HUES48 (cell line): ENCODE results near the gene PPM1K.

ENCODE experiments used
- H3K27ac ChIP-seq: one replicate; pipeline ENCODE4 v1.7.0; 2013; ENCODE audit warnings: low read depth, low read length, inconsistent platforms
- H3K27me3 ChIP-seq: 2 replicates; pipeline ENCODE4 v1.6.1; 2013; ENCODE audit warnings: mild to moderate bottlenecking, low read length; ENCODE audit not compliant: control insufficient read depth, insufficient read depth
- H3K36me3 ChIP-seq: 2 replicates; pipeline ENCODE4 v1.6.1; 2013; ENCODE audit warnings: low read length; ENCODE audit not compliant: control insufficient read depth, insufficient read depth
- H3K4me1 ChIP-seq: 2 replicates; pipeline ENCODE4 v1.6.1; 2013; ENCODE audit warnings: mild to moderate bottlenecking, low read length; ENCODE audit not compliant: control insufficient read depth, insufficient read depth
- H3K4me3 ChIP-seq: 2 replicates; pipeline ENCODE4 v1.5.1; 2013; ENCODE audit warnings: mild to moderate bottlenecking, low read depth, low read length
- H3K9ac ChIP-seq: 2 replicates; pipeline ENCODE4 v1.6.1; 2013; ENCODE audit warnings: mild to moderate bottlenecking, low read depth, low read length, moderate library complexity
- H3K9me3 ChIP-seq: 2 replicates; pipeline ENCODE4 v1.6.1; 2013; ENCODE audit warnings: low read length; ENCODE audit not compliant: control insufficient read depth, insufficient read depth

Gene PPM1K

GRCh38 chr4:88275949-88276515 is 8.3 kb downstream of the PPM1K start:
- H3K4me1 ChIP-seq, result no peaks in the 10 kb centered on the region
- no peaks in the 10 kb centered on the region for H3K27me3 ChIP-seq
- H3K9me3 ChIP-seq, result peaks cover 30% of the 10 kb centered on the region
- H3K36me3 ChIP-seq, result peaks cover 24% of the 10 kb centered on the region; the same call in 1 of the 2 replicates
- H3K27ac ChIP-seq, result no peak overlapping the region
- H3K4me3 ChIP-seq, result no peak overlapping the region
- no peak overlapping the region for H3K9ac ChIP-seq

GRCh38 chr4:88275516-88275915 is 8.8 kb downstream of the PPM1K start:
- no peaks in the 10 kb centered on the region for H3K27me3 ChIP-seq
- H3K9me3 ChIP-seq, result peaks cover 30% of the 10 kb centered on the region
- no peak overlapping the region for H3K27ac ChIP-seq
- no peaks in the 10 kb centered on the region for H3K4me1 ChIP-seq
- no peak overlapping the region for H3K4me3 ChIP-seq
- no peak overlapping the region for H3K9ac ChIP-seq
- peaks cover 24% of the 10 kb centered on the region; the same call in 1 of the 2 replicates for H3K36me3 ChIP-seq

DNA sequence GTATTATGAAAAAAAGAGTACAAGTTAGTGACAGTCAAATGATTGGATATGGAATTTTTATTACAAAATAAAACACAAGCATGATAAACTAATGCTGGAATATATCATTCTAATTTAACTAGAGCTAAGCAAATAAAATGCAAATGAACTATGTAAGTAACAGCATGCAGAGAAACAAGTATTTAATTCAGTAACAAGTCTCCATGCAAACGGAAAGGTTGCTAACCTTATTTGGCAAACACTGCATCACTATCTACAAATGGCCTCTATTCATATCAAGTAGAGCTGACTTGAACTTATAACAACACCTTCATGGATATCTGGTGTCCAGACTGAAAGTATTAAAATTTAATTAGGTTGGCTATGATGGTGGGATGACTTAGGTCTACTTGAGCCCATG is 15.4 kb downstream of the PPM1K start:
- Histone ChIP-seq H3K4me1 (no peaks in the 10 kb centered on the region), H3K4me3 (no peak overlapping the region), H3K27ac (no peak overlapping the region), H3K9me3 (0 out of 2 replicates have a peak, but pooled peaks cover 4% of the 10 kb centered on the region), H3K36me3 (peaks cover 22% of the 10 kb centered on the region), H3K27me3 (no peaks in the 10 kb centered on the region), H3K9ac (no peak overlapping the region)

DNA sequence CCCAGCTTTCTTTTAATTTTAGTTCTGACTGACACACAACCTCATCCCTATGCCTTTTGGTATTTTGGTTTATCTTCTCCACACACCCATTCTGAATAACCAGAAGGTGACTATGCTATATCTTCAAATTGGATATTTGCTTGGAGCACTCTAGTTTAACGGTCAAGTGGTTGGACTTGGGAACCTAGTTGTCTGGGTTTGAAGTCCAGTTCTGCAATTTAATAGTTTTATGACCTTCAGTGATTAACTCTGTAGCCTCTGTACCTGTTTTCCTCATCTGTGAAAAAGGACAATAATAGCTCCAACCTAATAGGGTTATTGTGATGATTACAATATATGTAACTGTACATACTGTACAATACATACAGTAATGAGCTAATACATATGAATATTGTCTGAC is 20.0 kb downstream of the PPM1K start:
- H3K9me3 ChIP-seq, result no peaks in the 10 kb centered on the region
- no peak overlapping the region for H3K4me3 ChIP-seq
- peaks cover 25% of the 10 kb centered on the region for H3K36me3 ChIP-seq
- H3K27me3 ChIP-seq, result no peaks in the 10 kb centered on the region
- H3K9ac ChIP-seq, result no peak overlapping the region
- no peak overlapping the region for H3K27ac ChIP-seq
- H3K4me1 ChIP-seq, result no peaks in the 10 kb centered on the region

DNA sequence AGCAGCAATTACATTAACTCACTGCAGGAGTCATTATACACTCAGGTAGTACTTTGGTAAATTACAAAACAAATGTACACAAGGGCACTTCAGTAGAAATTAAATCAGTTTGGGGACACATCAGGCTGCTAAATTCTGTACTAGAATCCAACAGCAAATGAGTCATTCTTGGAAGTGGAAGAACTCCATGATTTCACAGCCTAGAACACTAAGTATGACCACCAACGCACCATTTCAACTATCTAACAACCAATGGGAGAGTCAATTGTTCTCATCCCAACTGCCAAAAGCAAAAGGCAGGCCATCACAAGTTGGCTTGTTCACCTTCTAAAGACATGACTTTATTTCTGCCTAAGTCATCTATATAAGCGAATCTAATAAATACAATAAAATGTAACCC is 26.6 kb downstream of the PPM1K start:
- H3K4me3 ChIP-seq, result no peak overlapping the region
- H3K9ac ChIP-seq, result no peak overlapping the region
- H3K27me3 ChIP-seq, result no peaks in the 10 kb centered on the region
- no peaks in the 10 kb centered on the region for H3K4me1 ChIP-seq
- H3K36me3 ChIP-seq, result peaks cover 4% of the 10 kb centered on the region; the same call in 1 of the 2 replicates
- no peak overlapping the region for H3K27ac ChIP-seq
- no peaks in the 10 kb centered on the region for H3K9me3 ChIP-seq

DNA sequence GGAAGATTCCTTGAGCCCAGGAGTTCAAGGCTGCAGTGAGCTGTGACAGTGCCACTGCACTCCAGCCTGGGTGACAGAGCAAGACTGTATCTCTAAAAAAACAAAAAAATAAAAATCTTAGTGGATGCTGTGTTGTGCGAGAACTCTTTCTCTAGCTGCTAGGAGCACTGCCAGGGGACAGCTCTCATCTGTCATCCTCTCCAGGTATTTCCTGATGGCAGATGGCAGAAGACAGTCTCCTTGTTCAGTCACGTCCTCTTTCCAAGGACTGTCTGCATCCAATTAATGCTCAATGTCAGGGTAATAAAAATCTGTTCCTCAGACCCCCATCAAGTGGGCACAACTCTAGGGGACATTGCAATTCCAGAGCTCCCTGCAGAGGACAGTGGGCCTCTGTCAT is 29.2 kb downstream of the PPM1K start:
- Histone ChIP-seq H3K36me3 (no peaks in the 10 kb centered on the region), H3K4me3 (no peak overlapping the region), H3K9ac (no peak overlapping the region), H3K4me1 (no peaks in the 10 kb centered on the region), H3K9me3 (no peaks in the 10 kb centered on the region), H3K27ac (no peak overlapping the region), H3K27me3 (no peaks in the 10 kb centered on the region)

- Histone ChIP-seq H3K27me3 (no peaks in the 10 kb centered on the region), H3K4me1 (no peaks in the 10 kb centered on the region), H3K9ac (no peak overlapping the region), H3K9me3 (no peaks in the 10 kb centered on the region), H3K36me3 (no peaks in the 10 kb centered on the region), H3K27ac (no peak overlapping the region), H3K4me3 (no peak overlapping the region)
These were observed 32.4 kb downstream of the PPM1K start for GRCh38 chr4:88251924-88252323.

DNA sequence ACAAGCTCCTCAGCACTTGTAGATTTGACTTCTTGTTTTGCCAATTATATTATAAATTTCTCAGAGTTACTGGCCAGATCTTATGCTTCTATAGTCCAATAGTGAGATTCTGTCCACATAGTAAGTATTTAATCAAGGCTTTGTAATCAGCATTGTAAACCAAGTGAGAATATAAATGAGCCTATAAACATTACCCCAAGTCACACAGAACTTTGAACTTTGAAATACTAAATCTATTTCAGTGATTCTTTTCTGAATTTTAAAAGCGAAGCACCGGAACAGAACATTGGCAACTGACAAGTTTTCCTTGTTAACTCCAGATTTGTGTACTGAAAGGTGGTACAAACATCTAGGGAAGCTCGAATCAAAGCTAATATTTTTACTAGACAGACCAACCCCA is 37.2 kb downstream of the PPM1K start:
- H3K4me3 ChIP-seq, result no peak overlapping the region
- no peak overlapping the region for H3K27ac ChIP-seq
- H3K36me3 ChIP-seq, result no peaks in the 10 kb centered on the region
- H3K9ac ChIP-seq, result no peak overlapping the region
- no peaks in the 10 kb centered on the region for H3K4me1 ChIP-seq
- H3K27me3 ChIP-seq, result no peaks in the 10 kb centered on the region
- H3K9me3 ChIP-seq, result no peaks in the 10 kb centered on the region

- no peak overlapping the region for H3K4me3 ChIP-seq
- no peaks in the 10 kb centered on the region for H3K9me3 ChIP-seq
- no peaks in the 10 kb centered on the region for H3K27me3 ChIP-seq
- no peaks in the 10 kb centered on the region for H3K36me3 ChIP-seq
- H3K4me1 ChIP-seq, result no peaks in the 10 kb centered on the region
- no peak overlapping the region for H3K27ac ChIP-seq
- H3K9ac ChIP-seq, result no peak overlapping the region
These were observed 37.8 kb downstream of the PPM1K start for GRCh38 chr4:88246600-88246999.

- H3K36me3 ChIP-seq, result no peaks in the 10 kb centered on the region
- H3K4me3 ChIP-seq, result no peak overlapping the region
- no peak overlapping the region for H3K27ac ChIP-seq
- no peak overlapping the region for H3K9ac ChIP-seq
- no peaks in the 10 kb centered on the region for H3K9me3 ChIP-seq
- H3K27me3 ChIP-seq, result no peaks in the 10 kb centered on the region
- H3K4me1 ChIP-seq, result no peaks in the 10 kb centered on the region
These were observed 39.4 kb downstream of the PPM1K start for GRCh38 chr4:88244816-88245579.

- H3K4me1 ChIP-seq, result no peaks in the 10 kb centered on the region
- H3K27ac ChIP-seq, result no peak overlapping the region
- H3K27me3 ChIP-seq, result no peaks in the 10 kb centered on the region
These were observed 40.3 kb downstream of the PPM1K start for GRCh38 chr4:88244056-88244455.

More at GRCh38 chr4:88244056-88244455, 40.3 kb downstream of the PPM1K start:
- Histone ChIP-seq H3K36me3 (no peaks in the 10 kb centered on the region), H3K4me3 (no peak overlapping the region), H3K9ac (no peak overlapping the region), H3K9me3 (no peaks in the 10 kb centered on the region)
